GM23338 (cell line): ENCODE measurements around the gene UBE2G1.

Experiments
- CREB1 ChIP-seq: fragments of 250-450 bp; sonication (Bioruptor Pico); IDR thresholded peaks from 2 replicates; pipeline ENCODE4 v1.5.0; 2020; ENCODE audit warnings: low read depth, mild to moderate bottlenecking, moderate library complexity
- CTCF ChIP-seq, 2 experiments: fragments of 200-600 bp in 1 of 2; sonication (generic) in 1 of 2; conservative IDR thresholded peaks; 2 replicates each; pipeline versions ENCODE4 v1.5.1 to v1.6.1; 2016 to 2017; ENCODE audit warnings: antibody characterized with exemption in 2 of 2, low read depth in 2 of 2, mild to moderate bottlenecking in 2 of 2, moderate library complexity in 1 of 2
- ETS1 ChIP-seq: IDR thresholded peaks from 2 replicates; pipeline ENCODE4 v1.6.1; 2016; ENCODE audit warnings: antibody characterized with exemption
- EZH2 ChIP-seq: fragments of 200-600 bp; sonication (generic); IDR thresholded peaks from one replicate; pipeline ENCODE4 v1.8.0; 2017; ENCODE audit warnings: antibody characterized with exemption, mild to moderate bottlenecking, low read depth; ENCODE audit not compliant: unreplicated experiment
- EZH2phosphoT487 ChIP-seq: fragments of 200-600 bp; sonication (generic); IDR thresholded peaks from one replicate; pipeline ENCODE4 v1.8.1; 2018; ENCODE audit warnings: antibody characterized with exemption; ENCODE audit not compliant: unreplicated experiment
- JUNB ChIP-seq: IDR thresholded peaks from one replicate; pipeline ENCODE4 v1.6.1; 2016; ENCODE audit warnings: antibody characterized with exemption; ENCODE audit not compliant: unreplicated experiment
- POLR2AphosphoS5 ChIP-seq: IDR thresholded peaks from 2 replicates; pipeline ENCODE4 v1.6.1; 2016; ENCODE audit warnings: antibody characterized with exemption, low read depth
- REST ChIP-seq: IDR thresholded peaks from one replicate; pipeline ENCODE4 v1.6.1; 2018; ENCODE audit warnings: antibody characterized with exemption; ENCODE audit not compliant: unreplicated experiment

GRCh38 chr17:4261452-4261851, 105.0 kb downstream of the UBE2G1 start:
- TF ChIP-seq EZH2phosphoT487 (no peak), CTCF (conservative IDR thresholded peaks at IDR 0.05; ENCODE audit: low read depth in 2 of 2) (no peak), CREB1 (CRISPR knock-in tag) (no peak), ETS1 (no peak), JUNB (no peak), EZH2 (no peak), REST (no peak), POLR2AphosphoS5 (no peak)
